ENCODE results near the gene ZNF407.

ZNF407 gene

DNA sequence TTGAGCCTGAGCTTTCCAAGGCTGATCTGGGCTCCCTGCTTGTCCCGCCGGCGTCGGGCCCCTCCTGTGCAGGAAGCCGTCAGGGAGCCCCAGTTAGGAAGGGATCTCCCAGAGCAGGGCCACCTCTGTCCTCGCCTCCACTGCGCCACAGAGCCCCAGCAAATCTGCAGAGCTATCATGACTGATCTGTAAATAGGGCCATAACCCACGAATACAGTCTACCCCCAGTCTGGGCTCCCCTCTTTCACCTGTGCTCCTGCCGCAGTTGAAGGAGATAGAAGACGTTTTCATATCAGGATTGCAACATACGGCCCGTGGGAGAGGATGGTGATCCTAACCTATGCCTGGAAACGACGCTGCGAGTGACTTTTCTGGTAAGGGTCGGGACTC, 472.6 kb downstream of the ZNF407 start:
- Histone ChIP-seq H3K4me3 (ENCODE audit: extremely low read depth, insufficient read depth, low read length, poor library complexity, severe bottlenecking) (no peak overlapping the region), H3K36me3 (ENCODE audit: control insufficient read depth, insufficient read depth, low read length) (no peaks in the 10 kb centered on the region), H3K27ac (ENCODE audit: low read depth, low read length, severe bottlenecking) (peak overlapping the region; percentile 81), H3K9me3 (ENCODE audit: control insufficient read depth, low read length) (no peaks in the 10 kb centered on the region), H3K4me1 (ENCODE audit: control insufficient read depth, insufficient read depth, low read length, poor library complexity, severe bottlenecking) (peaks cover 15% of the 10 kb centered on the region)
- 85 to 93% methylated on average over 16 of the region's 16 CpGs for WGBS, 2 experiments (ENCODE audit: insufficient coverage in 2 of 2)

DNA sequence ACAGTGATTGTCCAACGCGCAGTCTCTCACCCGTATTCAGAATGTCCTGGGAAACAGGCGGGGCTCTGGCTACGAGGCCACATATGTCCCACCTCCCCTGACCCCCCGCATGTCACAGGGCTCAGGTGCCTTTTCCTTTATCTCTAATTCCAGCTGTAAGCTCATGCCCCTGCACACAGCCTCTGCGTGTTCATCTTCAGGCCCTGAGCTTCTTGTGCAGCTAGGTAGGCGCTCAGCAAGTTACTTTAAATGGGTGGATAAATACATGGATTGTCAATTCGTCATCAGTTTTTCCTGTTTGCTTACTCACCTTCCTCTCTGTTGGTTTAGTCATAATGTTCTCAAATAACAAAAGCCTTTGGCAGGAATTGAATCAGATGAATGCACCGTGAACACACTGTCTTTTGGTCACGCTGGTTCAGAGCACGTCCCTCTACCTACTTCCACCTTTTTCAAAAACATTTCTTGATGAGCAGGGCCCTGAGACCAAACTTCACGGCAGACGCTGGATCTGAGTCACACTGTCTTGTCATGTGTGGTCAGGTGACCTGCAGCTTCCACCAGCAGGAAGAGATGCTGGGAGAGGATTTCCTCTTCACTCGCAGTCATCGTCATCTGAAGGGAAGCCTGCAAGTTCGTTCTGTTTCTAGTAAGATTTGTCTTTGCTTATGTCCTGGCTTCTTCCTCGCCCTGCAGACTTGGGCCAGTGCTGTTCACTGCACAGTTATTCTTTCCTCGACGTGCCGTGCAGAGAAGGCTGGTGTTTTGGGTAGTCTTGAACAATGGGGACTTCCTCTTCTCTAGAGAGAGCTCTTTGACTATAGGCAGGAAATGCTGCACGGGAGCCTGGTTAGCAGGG, 473.2 kb downstream of the ZNF407 start:
- Histone ChIP-seq H3K36me3 (ENCODE audit: control insufficient read depth, insufficient read depth, low read length) (no peaks in the 10 kb centered on the region), H3K4me1 (ENCODE audit: control insufficient read depth, insufficient read depth, low read length, poor library complexity, severe bottlenecking) (peaks cover 15% of the 10 kb centered on the region), H3K4me3 (ENCODE audit: extremely low read depth, insufficient read depth, low read length, poor library complexity, severe bottlenecking) (no peak overlapping the region), H3K9me3 (ENCODE audit: control insufficient read depth, low read length) (no peaks in the 10 kb centered on the region), H3K27ac (ENCODE audit: low read depth, low read length, severe bottlenecking) (peak overlapping the region; percentile 81)
- WGBS, 2 experiments (ENCODE audit: insufficient coverage in 2 of 2): 82 to 86% methylated on average over 14 to 15 of the region's 22 CpGs

DNA sequence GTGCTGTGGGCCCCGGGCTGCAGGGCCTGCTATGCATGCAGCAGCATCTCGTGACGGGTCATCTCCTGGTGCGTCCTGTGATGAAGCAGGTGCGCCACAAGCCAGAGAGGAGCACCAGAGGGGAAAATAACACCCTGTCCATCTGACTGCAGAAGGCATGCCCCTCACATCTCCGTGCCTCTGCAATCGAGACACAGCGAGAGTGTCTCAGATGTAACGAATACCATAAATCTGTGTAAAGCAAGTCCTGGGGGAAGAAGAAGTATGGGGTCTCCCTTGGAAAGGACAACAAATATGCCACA, 473.8 kb downstream of the ZNF407 start:
- Histone ChIP-seq H3K27ac (ENCODE audit: low read depth, low read length, severe bottlenecking) (peak overlapping the region; percentile 81), H3K9me3 (ENCODE audit: control insufficient read depth, low read length) (no peaks in the 10 kb centered on the region), H3K36me3 (ENCODE audit: control insufficient read depth, insufficient read depth, low read length) (no peaks in the 10 kb centered on the region), H3K4me1 (ENCODE audit: control insufficient read depth, insufficient read depth, low read length, poor library complexity, severe bottlenecking) (peaks cover 15% of the 10 kb centered on the region), H3K4me3 (ENCODE audit: extremely low read depth, insufficient read depth, low read length, poor library complexity, severe bottlenecking) (no peak overlapping the region)
- 93 to 96% methylated on average over 7 to 9 of the region's 9 CpGs for WGBS, 2 experiments (ENCODE audit: insufficient coverage in 2 of 2)

DNA sequence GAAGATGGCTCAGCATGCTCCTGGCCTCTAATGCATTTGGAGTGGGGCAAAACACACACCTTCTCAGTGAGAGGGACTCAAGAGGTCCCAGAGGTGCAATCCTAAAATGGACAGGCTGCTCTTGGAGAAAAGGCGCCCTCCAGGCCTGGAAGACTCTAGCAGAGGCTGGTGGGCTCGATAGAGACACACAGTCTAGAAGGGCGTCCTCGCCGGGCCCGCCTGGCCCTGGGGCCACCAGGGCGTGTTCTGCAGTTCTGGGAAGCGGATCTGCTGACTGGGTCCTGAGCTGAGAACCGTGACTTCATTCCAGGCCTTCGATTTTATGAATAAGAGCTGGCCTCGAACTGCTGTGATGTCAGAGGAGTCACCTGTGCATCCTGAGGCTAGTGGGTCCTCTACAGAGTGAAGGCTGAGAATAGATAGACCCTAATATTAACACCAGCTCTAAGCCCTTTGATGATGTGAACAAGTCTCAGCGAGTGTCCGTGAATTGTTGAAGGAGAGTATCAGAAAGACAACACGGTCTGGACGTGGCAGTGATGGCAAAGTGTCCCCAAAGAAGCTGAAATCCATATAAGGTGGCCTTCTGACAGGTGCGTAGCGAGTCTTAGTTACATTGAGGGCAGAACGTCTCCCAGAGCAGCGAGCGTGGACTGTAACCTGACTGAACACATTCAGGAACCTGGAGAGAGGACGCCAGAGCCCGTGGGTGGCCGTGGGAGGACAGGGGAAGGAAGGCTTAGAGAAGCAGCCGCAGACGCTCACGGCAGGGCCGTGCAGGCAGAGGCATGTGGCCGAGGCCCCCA, 474.4 kb downstream of the ZNF407 start:
- Histone ChIP-seq H3K9me3 (ENCODE audit: control insufficient read depth, low read length) (no peaks in the 10 kb centered on the region), H3K27ac (ENCODE audit: low read depth, low read length, severe bottlenecking) (no peak overlapping the region), H3K36me3 (ENCODE audit: control insufficient read depth, insufficient read depth, low read length) (no peaks in the 10 kb centered on the region), H3K4me3 (ENCODE audit: extremely low read depth, insufficient read depth, low read length, poor library complexity, severe bottlenecking) (no peak overlapping the region), H3K4me1 (ENCODE audit: control insufficient read depth, insufficient read depth, low read length, poor library complexity, severe bottlenecking) (peaks cover 15% of the 10 kb centered on the region)
- WGBS, 2 experiments (ENCODE audit: insufficient coverage in 2 of 2): 95 to 96% methylated on average over 25 to 28 of the region's 28 CpGs

DNA sequence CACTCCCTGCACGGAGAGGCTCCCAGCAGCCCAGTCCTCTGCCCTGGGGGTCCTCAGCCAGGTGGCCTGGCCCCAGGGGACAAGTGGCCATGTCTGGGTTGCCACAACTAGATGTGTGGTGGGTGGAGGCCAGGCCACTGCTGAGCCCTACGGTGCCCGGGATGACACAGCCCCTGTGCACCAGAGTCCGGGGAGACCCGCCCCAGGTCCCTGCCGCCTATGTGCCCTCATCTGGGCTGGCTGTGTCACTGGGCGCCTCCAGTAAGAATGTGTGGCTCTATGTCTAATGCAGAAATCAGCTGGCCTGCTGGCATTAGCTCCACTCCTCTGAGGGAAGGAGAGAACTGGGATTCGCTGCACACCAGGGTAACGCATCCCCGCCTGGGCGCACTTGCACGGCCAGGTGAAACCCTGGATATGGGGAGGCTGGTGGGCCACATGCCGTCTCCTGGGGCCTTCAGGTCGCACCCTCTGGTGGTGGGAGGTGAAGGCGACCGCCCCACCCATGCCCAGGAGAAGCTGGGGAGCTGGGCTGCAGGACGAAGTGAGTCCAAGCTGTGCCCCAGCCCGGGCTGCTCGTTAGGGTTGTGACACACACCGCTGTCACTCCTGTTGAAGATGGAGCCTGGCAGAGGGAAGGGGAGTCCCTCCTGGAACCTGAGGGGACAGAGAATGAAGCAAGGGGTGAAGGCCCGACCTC, 475.2 kb downstream of the ZNF407 start:
- no peaks in the 10 kb centered on the region for H3K9me3 ChIP-seq (ENCODE audit: control insufficient read depth, low read length)
- no peaks in the 10 kb centered on the region for H3K36me3 ChIP-seq (ENCODE audit: control insufficient read depth, insufficient read depth, low read length)
- 93 to 98% methylated on average over 16 to 21 of the region's 21 CpGs for WGBS, 2 experiments (ENCODE audit: insufficient coverage in 2 of 2)
- H3K4me3 ChIP-seq (ENCODE audit: extremely low read depth, insufficient read depth, low read length, poor library complexity, severe bottlenecking): no peak overlapping the region
- H3K27ac ChIP-seq (ENCODE audit: low read depth, low read length, severe bottlenecking): no peak overlapping the region
- peaks cover 15% of the 10 kb centered on the region for H3K4me1 ChIP-seq (ENCODE audit: control insufficient read depth, insufficient read depth, low read length, poor library complexity, severe bottlenecking)

DNA sequence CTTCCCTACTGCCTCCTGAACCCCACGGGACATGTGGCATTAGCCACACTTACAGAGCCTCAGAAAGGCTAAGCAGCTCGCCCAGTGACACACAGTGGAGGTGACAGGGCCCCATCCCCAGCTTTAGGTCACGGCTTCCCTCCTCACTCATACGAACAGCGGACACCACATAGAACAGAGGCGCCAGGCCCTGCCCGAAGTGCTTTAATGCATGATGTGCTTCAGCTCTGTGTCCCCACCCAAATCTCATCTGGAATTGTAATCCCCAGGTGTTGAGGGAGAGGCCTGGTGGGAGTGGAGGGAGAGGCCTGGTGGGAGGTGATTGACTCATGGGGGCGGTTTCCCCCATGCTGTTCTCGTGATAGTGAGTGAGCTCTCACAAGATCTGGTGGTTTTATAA, 476.0 kb downstream of the ZNF407 start:
- WGBS, 2 experiments (ENCODE audit: insufficient coverage in 2 of 2): 88 to 95% methylated on average over 6 to 7 of the region's 9 CpGs
- no peaks in the 10 kb centered on the region for H3K36me3 ChIP-seq (ENCODE audit: control insufficient read depth, insufficient read depth, low read length)

DNA sequence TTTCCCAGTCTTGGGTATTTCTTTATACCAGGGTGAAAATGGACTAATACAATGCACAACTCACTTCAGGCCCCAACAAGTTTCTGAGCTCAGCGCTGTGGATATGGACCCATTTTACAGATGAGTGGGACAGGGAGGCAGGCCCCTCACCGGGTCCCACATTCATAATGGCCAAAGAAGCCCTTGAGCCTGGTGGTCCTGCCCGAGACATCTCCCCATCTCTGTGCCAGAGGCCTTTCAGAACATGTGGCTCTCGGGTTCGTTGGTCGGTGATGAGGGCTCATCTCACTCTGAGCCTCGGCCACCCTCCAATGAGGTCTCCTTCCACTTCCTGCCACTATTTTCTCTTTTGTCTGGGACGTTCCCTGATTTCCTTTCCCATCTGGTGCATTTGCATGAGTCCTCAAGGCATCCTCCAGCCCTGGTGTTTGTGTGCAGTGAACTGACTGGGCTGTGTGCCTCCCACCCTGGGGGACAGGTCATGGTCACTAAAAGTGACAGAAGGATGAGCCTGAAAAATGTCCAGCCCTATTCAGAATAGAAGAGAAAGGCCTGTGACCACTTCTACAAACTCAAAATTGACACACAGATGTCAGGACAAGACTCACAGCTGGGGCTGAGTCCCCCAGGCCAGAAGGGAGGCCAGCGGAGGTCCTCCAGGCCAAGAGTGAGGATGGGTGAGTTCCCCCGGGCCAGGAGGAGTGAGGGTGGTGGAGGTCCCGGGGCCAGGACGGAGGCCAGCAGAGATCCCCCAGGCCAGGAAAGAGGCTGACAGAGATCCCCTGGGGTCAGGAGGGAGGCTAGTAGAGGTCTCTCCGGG, 476.7 kb downstream of the ZNF407 start:
- Histone ChIP-seq H3K36me3 (ENCODE audit: control insufficient read depth, insufficient read depth, low read length) (no peaks in the 10 kb centered on the region), H3K4me3 (ENCODE audit: extremely low read depth, insufficient read depth, low read length, poor library complexity, severe bottlenecking) (no peak overlapping the region), H3K4me1 (ENCODE audit: control insufficient read depth, insufficient read depth, low read length, poor library complexity, severe bottlenecking) (peaks cover 15% of the 10 kb centered on the region), H3K9me3 (ENCODE audit: control insufficient read depth, low read length) (no peaks in the 10 kb centered on the region), H3K27ac (ENCODE audit: low read depth, low read length, severe bottlenecking) (no peak overlapping the region)
- 90 to 94% methylated on average over 7 to 13 of the region's 13 CpGs for WGBS, 2 experiments (ENCODE audit: insufficient coverage in 2 of 2)

More for the DNA sequence above, 476.0 kb downstream of the ZNF407 start:
- Histone ChIP-seq H3K27ac (ENCODE audit: low read depth, low read length, severe bottlenecking) (no peak overlapping the region), H3K4me3 (ENCODE audit: extremely low read depth, insufficient read depth, low read length, poor library complexity, severe bottlenecking) (no peak overlapping the region), H3K9me3 (ENCODE audit: control insufficient read depth, low read length) (no peaks in the 10 kb centered on the region), H3K4me1 (ENCODE audit: control insufficient read depth, insufficient read depth, low read length, poor library complexity, severe bottlenecking) (peaks cover 15% of the 10 kb centered on the region)

DNA sequence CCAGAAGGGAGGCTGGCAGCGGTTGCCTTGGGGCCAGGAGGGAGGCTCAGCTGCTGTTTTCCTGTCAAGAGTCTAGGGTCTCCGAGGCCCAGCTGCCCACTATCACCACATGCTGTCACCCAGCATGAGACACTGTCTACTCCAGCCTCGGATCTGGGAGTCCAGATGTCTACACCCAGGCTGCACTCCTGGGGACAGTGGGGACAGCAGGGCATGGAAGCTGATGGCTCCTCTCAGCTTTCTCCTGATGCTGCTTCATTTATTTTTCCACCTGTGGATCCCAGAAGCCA, 477.3 kb downstream of the ZNF407 start:
- peaks cover 15% of the 10 kb centered on the region for H3K4me1 ChIP-seq (ENCODE audit: control insufficient read depth, insufficient read depth, low read length, poor library complexity, severe bottlenecking)
- no peak overlapping the region for H3K4me3 ChIP-seq (ENCODE audit: extremely low read depth, insufficient read depth, low read length, poor library complexity, severe bottlenecking)
- H3K9me3 ChIP-seq (ENCODE audit: control insufficient read depth, low read length): no peaks in the 10 kb centered on the region
- 96% methylated on average over 2 to 3 of the region's 3 CpGs for WGBS, 2 experiments (ENCODE audit: insufficient coverage in 2 of 2)
- no peak overlapping the region for H3K27ac ChIP-seq (ENCODE audit: low read depth, low read length, severe bottlenecking)
- H3K36me3 ChIP-seq (ENCODE audit: control insufficient read depth, insufficient read depth, low read length): no peaks in the 10 kb centered on the region

DNA sequence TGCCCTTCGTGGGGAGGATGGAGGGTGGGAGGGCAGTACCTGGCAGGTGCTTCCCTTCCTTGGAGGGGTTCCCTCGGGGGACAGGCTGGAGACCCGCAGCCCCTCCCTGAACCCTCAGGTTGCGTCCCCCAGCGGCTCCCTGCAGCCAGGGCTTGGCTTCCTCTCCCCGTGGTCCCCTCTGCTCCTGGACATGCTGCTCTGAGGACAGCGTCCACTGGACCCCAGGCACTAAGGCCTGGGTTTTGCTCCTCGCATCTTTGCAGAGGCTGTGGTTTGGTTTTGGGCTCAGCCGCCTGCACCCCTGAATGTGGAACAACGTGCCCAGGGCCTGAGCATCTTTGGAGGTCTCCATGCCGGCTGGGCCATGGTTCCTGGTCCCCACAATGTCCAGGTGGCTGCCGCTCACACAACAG, 477.8 kb downstream of the ZNF407 start:
- H3K36me3 ChIP-seq (ENCODE audit: control insufficient read depth, insufficient read depth, low read length): no peaks in the 10 kb centered on the region
- H3K9me3 ChIP-seq (ENCODE audit: control insufficient read depth, low read length): no peaks in the 10 kb centered on the region
- WGBS, 2 experiments (ENCODE audit: insufficient coverage in 2 of 2): 89 to 99% methylated on average over 11 to 12 of the region's 12 CpGs
- H3K27ac ChIP-seq (ENCODE audit: low read depth, low read length, severe bottlenecking): no peak overlapping the region
- H3K4me1 ChIP-seq (ENCODE audit: control insufficient read depth, insufficient read depth, low read length, poor library complexity, severe bottlenecking): peaks cover 12% of the 10 kb centered on the region
- no peak overlapping the region for H3K4me3 ChIP-seq (ENCODE audit: extremely low read depth, insufficient read depth, low read length, poor library complexity, severe bottlenecking)

DNA sequence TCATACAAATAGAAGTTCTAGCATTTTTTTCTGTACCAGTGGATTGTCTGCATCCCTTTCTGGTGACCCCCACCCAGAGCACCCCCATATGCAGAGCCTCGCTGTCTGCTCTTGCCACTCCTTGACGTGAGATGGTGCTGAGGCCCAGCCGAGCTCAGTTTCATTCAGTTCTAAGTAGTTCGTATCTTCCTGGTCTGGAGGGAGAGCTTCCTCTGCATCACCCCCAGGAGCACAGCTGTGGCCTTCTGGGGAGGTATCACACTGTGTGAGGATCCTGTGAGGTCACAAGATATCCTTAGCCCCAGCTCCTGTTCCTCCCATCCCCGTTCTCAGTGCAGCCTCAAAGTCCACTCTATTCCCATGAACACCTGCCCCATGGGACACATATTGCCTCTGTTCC, 478.6 kb downstream of the ZNF407 start:
- no peak overlapping the region for H3K4me3 ChIP-seq (ENCODE audit: extremely low read depth, insufficient read depth, low read length, poor library complexity, severe bottlenecking)
- peaks cover 5% of the 10 kb centered on the region for H3K4me1 ChIP-seq (ENCODE audit: control insufficient read depth, insufficient read depth, low read length, poor library complexity, severe bottlenecking)
- WGBS, 2 experiments (ENCODE audit: insufficient coverage in 2 of 2): 90 to 91% methylated on average over 4 to 5 of the region's 5 CpGs
- H3K9me3 ChIP-seq (ENCODE audit: control insufficient read depth, low read length): no peaks in the 10 kb centered on the region
- no peaks in the 10 kb centered on the region for H3K36me3 ChIP-seq (ENCODE audit: control insufficient read depth, insufficient read depth, low read length)
- no peak overlapping the region for H3K27ac ChIP-seq (ENCODE audit: low read depth, low read length, severe bottlenecking)

Data from mesodermal cell (in vitro differentiated cells).